Activated T-cell treated with anti-CD3 and anti-CD28 coated beads for 4 hours (primary cell): ENCODE data around the gene MTARC1.

Experiments
- DNase-seq: peaks from one replicate; pipeline ENCODE4 v3.0.0-alpha.2; 2020

Gene MTARC1

DNA sequence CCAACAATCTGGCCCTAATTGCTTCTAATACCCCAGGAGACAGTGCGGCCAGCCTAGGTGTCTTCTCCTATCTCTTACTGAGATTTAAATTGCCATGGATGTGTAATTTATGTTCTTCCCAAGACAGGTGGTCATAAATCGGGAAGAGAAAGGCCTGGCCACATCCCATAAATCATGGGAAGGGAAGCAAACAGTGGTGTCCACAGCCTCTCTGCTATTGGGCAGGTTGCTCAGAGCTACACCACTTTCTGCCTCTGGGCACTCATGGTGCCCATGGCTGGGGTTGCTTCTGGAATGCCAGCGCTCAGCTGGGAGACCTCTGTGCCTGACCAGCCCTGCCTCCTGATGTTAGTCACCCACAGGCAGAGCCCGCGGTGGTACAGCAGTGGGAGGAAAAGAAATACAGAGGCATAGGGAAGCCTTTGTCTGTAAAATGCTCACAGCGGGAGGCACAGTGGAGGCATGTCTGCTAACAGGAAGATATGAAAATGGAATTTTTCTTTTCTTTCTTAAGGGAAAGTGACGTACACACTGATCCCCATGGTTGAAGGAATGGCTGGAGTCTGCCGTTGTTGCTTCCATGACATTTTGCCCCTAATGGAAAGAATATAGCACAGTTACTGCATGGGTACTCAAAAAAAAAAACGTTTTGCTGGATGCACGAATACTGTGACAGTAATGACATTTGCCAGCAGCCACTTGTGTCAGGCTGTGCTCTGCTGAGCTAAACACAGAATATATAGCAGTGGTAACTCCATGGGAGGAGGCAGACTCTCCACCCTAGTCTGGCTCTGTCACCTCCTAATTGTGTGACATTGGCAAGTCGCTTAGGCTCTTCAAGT is 21.9 kb downstream of the MTARC1 start:
- DNase-seq = no peak

DNA sequence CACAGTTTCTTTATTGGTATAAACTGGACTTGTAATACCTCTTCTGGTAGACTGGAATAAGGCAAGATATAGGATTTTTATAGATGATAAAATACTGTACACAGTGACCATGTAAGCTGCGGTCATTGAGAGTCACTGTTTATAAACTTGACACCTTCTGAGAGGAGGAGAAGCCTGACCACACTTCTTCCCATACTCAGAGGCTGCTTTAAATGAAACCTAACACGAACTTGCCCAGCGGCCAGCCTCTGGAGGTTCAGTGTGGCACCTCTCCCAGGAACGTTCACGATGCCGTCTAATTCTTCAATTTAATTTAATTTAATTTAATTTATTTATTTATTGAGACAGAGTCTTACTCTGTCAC is 22.5 kb downstream of the MTARC1 start:
- no peak for DNase-seq

GRCh38 chr1:220809704-220810103 is 23.0 kb downstream of the MTARC1 start:
- DNase-seq = no peak

- DNase-seq = peak; percentile 58
These were observed 23.5 kb downstream of the MTARC1 start for GRCh38 chr1:220810179-220810653.

DNA sequence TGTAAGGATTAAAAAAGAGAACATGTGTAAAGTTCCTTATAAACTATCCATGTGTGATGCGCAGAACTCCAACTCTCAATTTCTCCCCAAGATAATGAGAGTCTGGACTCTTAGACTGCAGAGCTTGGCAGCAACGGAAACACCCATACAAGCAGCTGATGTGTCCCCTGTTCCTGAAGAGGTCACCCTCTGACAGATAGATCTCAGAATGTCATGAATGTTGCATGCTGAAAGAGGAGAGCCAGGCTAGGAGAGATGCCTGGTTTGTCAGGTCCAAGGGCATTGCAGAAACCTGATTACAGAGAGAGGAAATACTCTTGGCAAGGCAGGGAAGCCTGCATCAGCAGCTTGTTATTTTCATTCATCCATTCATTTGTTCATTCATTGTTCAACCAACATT is 24.2 kb downstream of the MTARC1 start:
- no peak for DNase-seq

GRCh38 chr1:220811695-220812094 is 25.0 kb downstream of the MTARC1 start:
- no peak for DNase-seq

- DNase-seq = no peak
These were observed 25.6 kb downstream of the MTARC1 start for GRCh38 chr1:220812308-220812707.

DNA sequence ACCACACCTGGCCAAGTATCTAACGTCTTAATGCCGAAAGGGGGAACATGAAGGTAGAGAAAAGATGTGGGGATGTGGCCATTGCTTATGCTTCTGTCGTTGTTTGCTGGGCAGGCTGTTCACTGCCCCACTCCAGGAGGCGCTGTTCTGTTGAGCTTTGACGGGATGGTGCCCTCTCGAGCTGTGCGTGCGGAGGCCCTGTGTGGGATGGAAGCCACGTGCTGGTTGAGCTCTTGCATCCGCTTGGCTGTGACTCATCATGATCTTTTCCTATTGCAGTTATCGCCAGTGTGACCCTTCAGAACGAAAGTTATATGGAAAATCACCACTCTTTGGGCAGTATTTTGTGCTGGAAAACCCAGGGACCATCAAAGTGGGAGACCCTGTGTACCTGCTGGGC is 26.3 kb downstream of the MTARC1 start:
- no peak for DNase-seq

DNA sequence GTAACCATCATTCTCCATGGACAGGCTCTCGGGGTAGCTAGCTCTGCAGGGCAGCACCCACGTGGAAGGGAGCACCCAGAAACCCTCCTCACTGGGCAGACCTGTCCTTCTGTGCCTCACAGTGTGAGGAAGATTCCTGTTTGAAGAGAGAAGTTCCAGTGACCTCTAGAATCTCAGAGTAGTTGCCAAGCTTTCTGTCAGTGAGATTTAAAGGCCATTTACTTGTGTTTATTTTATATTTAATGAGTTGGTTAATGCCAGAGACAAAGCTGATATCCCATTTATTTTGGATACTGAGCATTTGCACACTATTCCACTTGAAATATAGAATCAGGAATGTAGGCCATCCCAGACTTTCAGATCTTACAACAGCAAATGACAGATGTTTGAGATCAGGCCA is 28.7 kb downstream of the MTARC1 start:
- no peak for DNase-seq

- no peak for DNase-seq
These were observed 31.2 kb downstream of the MTARC1 start for GRCh38 chr1:220817907-220818306.

DNA sequence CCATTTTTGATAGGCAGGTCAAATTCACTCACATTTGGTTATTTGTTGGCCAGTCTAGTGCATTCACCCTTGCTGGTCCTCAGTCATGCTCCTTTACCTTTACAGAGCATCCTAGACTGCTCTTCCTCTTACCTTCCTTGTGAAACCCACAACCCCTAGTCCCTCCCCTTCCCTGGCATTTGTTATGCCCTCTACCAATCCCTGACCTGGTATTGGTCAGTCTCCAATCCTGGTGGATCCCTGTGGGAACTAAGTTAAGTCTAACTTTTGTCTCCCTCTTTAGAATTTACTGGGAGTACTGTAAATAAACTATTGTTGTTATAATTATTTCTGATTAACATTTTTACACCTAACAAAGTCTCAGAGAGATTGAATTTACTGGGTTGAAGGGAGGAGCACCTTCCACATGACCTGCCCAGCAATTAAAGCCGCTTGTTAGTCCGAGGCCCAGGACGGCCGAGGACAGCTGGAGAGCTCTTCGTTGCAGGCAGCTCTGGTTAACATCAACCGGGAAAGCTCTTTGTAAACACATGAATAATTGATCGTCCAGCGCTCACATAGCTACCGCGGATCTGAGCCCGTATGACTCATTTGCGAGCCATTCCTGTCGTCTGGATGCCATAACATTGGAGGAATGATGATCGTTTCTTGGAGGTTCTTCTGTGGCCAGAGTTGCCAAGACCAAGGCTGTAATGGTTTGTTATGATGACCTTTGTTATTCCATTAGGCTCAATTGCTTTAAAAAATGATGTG is 31.9 kb downstream of the MTARC1 start:
- DNase-seq = no peak

DNA sequence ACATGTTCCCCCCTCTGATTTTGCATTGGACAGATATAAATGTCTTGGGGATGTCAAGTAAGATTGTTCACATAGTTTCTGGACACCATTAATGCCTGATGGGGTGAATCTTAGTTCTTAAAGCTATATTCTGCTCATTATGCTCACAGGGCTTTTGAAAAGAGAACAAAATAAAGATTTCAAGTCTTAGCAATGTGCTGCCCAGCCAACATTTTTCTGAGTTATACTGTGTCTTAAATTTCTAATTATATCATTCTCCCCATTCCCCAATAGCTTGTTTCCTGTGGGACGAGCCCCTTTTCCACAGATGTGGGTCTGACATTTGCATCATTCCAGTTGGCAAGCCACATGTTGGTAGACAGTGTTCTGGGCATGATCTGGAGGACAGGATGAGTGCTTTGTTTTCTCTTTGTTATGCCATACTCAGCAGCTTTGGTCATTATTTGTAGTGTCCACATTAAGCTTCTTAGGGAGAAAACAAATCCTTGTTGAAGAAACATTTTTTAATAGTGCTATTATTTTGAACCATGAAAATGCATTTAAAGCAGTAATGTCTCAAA is 32.8 kb downstream of the MTARC1 start:
- no peak for DNase-seq

GRCh38 chr1:220824031-220824989 is 37.6 kb downstream of the MTARC1 start:
- no peak for DNase-seq

- DNase-seq = no peak
These were observed 39.3 kb downstream of the MTARC1 start for GRCh38 chr1:220825819-220826551.

DNA sequence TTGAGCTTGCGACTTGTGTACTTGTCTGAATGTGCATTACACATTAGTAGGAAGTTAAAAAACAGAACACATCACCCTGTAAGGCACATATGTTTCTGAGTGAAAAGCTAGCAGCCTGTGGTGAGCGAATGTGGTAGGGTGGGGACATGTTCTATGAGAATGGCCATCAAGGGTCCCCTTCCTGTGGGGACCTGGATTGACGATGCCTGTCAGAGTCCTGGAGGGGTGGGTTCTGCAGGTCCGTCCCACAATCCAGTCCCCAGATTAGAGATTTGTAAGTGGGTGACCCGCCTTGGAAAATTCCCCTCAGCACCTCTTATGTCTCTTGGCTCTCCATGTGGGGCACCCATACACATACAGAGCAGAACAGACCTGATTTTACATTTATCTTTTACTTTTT is 40.0 kb downstream of the MTARC1 start:
- DNase-seq = no peak

GRCh38 chr1:220827445-220828178 is 40.9 kb downstream of the MTARC1 start:
- no peak for DNase-seq

- DNase-seq = no peak
These were observed 41.4 kb downstream of the MTARC1 start for GRCh38 chr1:220828179-220828490.

DNA sequence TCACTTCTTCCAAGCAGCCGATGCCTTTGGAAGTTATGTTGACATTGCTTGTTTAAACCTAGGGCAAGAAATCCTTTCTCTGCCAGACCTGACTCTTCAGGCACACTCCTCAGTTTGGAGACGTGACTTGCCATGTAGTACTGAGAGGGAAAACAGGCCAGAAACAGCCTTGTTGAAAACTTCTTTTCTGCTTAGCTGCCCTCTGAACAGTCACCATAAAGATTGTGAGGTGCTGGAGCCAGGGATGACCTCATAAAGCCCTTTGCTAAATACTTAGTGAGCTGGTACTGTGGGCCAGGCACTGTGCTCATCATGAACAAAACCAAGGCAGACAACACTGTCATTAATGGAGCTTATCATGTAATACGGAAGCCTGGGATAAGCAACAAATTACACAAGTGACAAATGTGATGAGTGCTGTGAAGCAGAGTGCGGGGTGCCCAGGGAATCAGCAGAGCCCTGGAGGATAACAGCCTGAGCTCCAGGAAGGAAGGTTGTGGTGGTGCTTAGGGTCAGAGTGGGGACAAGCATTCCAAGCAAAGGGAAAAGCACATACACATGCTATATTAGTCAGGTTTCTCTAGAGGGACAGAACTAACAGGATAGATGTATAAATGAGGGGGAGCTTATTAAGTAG is 42.4 kb downstream of the MTARC1 start:
- DNase-seq = no peak

DNA sequence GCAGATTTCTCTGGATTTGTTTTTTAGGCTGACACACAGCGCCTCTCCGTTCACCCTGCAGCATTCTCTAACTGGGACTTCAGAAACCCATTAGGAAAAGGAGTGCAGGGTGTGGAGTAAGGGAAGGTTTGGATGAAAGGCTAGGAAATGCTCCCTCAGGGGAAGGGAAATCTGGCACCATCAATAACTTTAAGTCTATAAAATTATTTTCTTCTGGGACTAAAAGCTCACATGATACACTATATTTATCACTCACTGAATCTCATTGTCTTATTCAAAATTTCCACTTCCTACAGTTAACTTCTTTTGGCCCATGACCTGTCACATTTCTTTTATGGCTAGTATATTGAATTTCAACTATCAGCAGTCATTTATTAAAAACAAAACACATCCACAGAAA is 46.7 kb downstream of the MTARC1 start:
- DNase-seq = no peak

DNA sequence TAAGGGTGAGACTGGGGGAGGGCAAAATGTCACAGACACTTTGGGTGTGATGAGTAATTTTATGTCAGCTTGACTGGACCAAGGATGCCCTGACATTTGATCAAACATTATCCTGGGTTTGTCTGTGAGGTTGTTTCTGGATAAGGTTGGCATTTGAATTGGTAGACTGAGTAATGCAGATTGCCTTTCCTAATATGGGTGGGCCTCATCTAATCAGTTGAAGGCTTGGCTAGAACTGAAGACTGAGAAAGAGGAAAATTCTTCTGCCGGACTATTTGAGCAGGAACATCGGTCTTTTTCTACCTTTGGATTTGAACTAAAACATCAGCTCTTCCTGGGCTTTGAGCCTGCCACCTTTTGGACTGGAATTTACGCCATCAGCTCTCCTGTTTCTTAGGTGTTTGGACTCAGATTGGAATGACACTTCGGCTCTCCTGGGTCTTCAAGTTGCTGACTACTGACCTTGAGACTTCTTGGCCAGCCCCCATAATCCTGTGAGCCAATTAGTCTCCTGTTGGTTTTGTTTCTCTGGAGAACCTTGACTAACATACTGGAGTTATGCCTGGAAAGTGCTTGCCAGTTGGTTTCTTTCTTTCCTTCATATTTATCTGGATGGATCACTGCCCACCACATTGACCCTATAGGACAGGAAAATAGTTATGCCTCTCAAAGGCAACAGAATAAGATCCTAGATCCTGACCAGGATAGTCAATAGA is 47.6 kb downstream of the MTARC1 start:
- DNase-seq = no peak
